Liver (tissue), 9 donors: Measurements from ENCODE around the gene UVSSA. TPM values are rescaled to one million over a fixed set of nuclear protein-coding genes. Genes with fewer than 3 reads are reported as not detected.

Experiments
- DNase-seq: peaks from one replicate; pipeline ENCODE4 v3.0.0-alpha.2; 2017; ENCODE audit warnings: low spot score
- H3K27ac ChIP-seq, 2 donors: one replicate each; pipeline ENCODE4 v1.7.0; 2013; ENCODE audit warnings: inconsistent platforms in 2 of 2, low read length in 2 of 2, control low read depth in 1 of 2, low read depth in 1 of 2, mild to moderate bottlenecking in 1 of 2
- H3K27me3 ChIP-seq, 4 donors: one replicate each; pipeline versions ENCODE4 v1.6.1 to v1.7.0; 2013; ENCODE audit warnings: low read length in 3 of 4, inconsistent platforms in 1 of 4, mild to moderate bottlenecking in 1 of 4, moderate library complexity in 1 of 4; ENCODE audit not compliant: control insufficient read depth in 4 of 4, insufficient read depth in 4 of 4
- H3K36me3 ChIP-seq, 4 donors: one replicate each; pipeline versions ENCODE4 v1.6.1 to v1.7.0; 2013; ENCODE audit warnings: low read length in 3 of 4, mild to moderate bottlenecking in 3 of 4, low read depth in 1 of 4, moderate library complexity in 1 of 4; ENCODE audit not compliant: control insufficient read depth in 4 of 4, insufficient read depth in 3 of 4
- H3K4me1 ChIP-seq, 4 donors: one replicate each; pipeline versions ENCODE4 v1.6.1 to v1.7.0; 2013; ENCODE audit warnings: low read length in 3 of 4, mild to moderate bottlenecking in 3 of 4, moderate library complexity in 1 of 4; ENCODE audit not compliant: control insufficient read depth in 4 of 4, insufficient read depth in 4 of 4
- H3K4me3 ChIP-seq, 3 donors: one replicate each; pipeline versions ENCODE4 v1.6.1 to v1.7.0; 2013; ENCODE audit warnings: low read length in 3 of 3, control low read depth in 1 of 3, low read depth in 1 of 3, mild to moderate bottlenecking in 1 of 3
- H3K9ac ChIP-seq, 2 donors: one replicate each; pipeline ENCODE4 v1.7.0; 2013; ENCODE audit warnings: low read length in 2 of 2, mild to moderate bottlenecking in 2 of 2, moderate library complexity in 2 of 2, control low read depth in 1 of 2, low read depth in 1 of 2
- H3K9me3 ChIP-seq, 4 donors: one replicate each; pipeline versions ENCODE4 v1.6.1 to v1.7.0; 2013; ENCODE audit warnings: low read length in 3 of 4; ENCODE audit not compliant: control insufficient read depth in 4 of 4
- EGR1 ChIP-seq, 2 donors: IDR thresholded peaks; 2 replicates each; pipeline ENCODE4 v1.6.1; 2016 to 2018; ENCODE audit warnings: antibody characterized with exemption in 2 of 2, low read depth in 2 of 2
- FOXA1 ChIP-seq: IDR thresholded peaks from 2 replicates; pipeline ENCODE4 v1.6.1; 2016; ENCODE audit warnings: antibody characterized with exemption
- FOXA2 ChIP-seq: IDR thresholded peaks from 2 replicates; pipeline ENCODE4 v1.6.1; 2016; ENCODE audit warnings: antibody characterized with exemption
- GABPA ChIP-seq, 2 donors: IDR thresholded peaks in 1 of 2; conservative IDR thresholded peaks in 1 of 2; 2 replicates each; pipeline ENCODE4 v1.6.1; 2016; ENCODE audit warnings: antibody characterized with exemption in 2 of 2, mild to moderate bottlenecking in 1 of 2, moderate library complexity in 1 of 2
- HNF4A ChIP-seq, 2 donors: conservative IDR thresholded peaks; 2 replicates each; pipeline ENCODE4 v1.6.1; 2016; ENCODE audit warnings: antibody characterized with exemption in 2 of 2, mild to moderate bottlenecking in 2 of 2
- HNF4G ChIP-seq: IDR thresholded peaks from 2 replicates; pipeline ENCODE4 v1.6.1; 2016; ENCODE audit warnings: antibody characterized with exemption
- JUND ChIP-seq, 2 donors: IDR thresholded peaks; 2 replicates each; pipeline ENCODE4 v1.6.1; 2016; ENCODE audit warnings: antibody characterized with exemption in 2 of 2
- NR2F2 ChIP-seq: IDR thresholded peaks from 2 replicates; pipeline ENCODE4 v1.6.1; 2016; ENCODE audit warnings: antibody characterized with exemption
- RAD21 ChIP-seq, 2 donors: IDR thresholded peaks; 2 replicates each; pipeline ENCODE4 v1.6.1; 2016; ENCODE audit warnings: antibody characterized with exemption in 2 of 2, mild to moderate bottlenecking in 2 of 2
- RXRA ChIP-seq, 2 donors: IDR thresholded peaks; 2 replicates each; pipeline ENCODE4 v1.6.1; 2017 to 2018; ENCODE audit warnings: antibody characterized with exemption in 2 of 2, mild to moderate bottlenecking in 1 of 2
- SP1 ChIP-seq: IDR thresholded peaks from 2 replicates; pipeline ENCODE4 v1.6.1; 2018; ENCODE audit warnings: antibody characterized with exemption, mild to moderate bottlenecking
- TAF1 ChIP-seq: conservative IDR thresholded peaks from 2 replicates; pipeline ENCODE4 v1.6.1; 2016; ENCODE audit warnings: antibody characterized with exemption, mild to moderate bottlenecking
- YY1 ChIP-seq: IDR thresholded peaks from 2 replicates; pipeline ENCODE4 v1.6.1; 2016; ENCODE audit warnings: antibody characterized with exemption, mild to moderate bottlenecking
- WGBS: extraction: QIAGEN DNeasy Blood & Tissue Kit; methylation state at CpG from one replicate; pipeline ENCODE4 v1.1.7; 2013; 5-methylcytosine and 5-hydroxymethylcytosine counted together
- polyA plus RNA-seq, 2 donors: library from polyadenylated mRNA; stranded (reverse) in 1 of 2; unstranded in 1 of 2; fragments of 200-250 nt in 1 of 2; fragments of >200 nt in 1 of 2; fragmentation: Nextera tagmentation in 1 of 2; extraction: Ambion mirVana in 1 of 2; gene quantifications; one replicate each; pipeline versions ENCODE4 v1.2.1 to v1.2.3, GENCODE V29; 2013 to 2015
- total RNA-seq, 2 donors: library from RNA; depleted of rRNA; stranded (reverse); fragments of >200 nt; gene quantifications; one replicate each; pipeline ENCODE4 v1.2.3, GENCODE V29; 2014
- TF ChIP-seq, protein P1 (sequence below): IDR thresholded peaks from 2 replicates; pipeline ENCODE4 v1.6.1; 2016; ENCODE audit warnings: antibody characterized with exemption
- TF ChIP-seq, protein P2 (sequence below): IDR thresholded peaks from 2 replicates; pipeline ENCODE4 v1.6.1; 2016; ENCODE audit warnings: antibody characterized with exemption
- TF ChIP-seq, protein P3 (sequence below): fragments of 150-350 bp; IDR thresholded peaks from 2 replicates; pipeline ENCODE4 v1.5.1; 2017; ENCODE audit warnings: improper control_type of control experiment, low read depth, low read length; ENCODE audit not compliant: missing input control
- TF ChIP-seq, protein P4 (sequence below): IDR thresholded peaks from 2 replicates; pipeline ENCODE4 v1.6.1; 2016; ENCODE audit warnings: antibody characterized with exemption
- TF ChIP-seq, protein P5 (sequence below): IDR thresholded peaks from 2 replicates; pipeline ENCODE4 v1.6.1; 2016; ENCODE audit warnings: antibody characterized with exemption, mild to moderate bottlenecking
- donor health status: healthy.
- donor health status: healthy.
- donor health status: healthy.
- donor health status: healthy.
- donor health status: healthy.

UVSSA gene
- total and polyA plus RNA-seq, 4 donors, result 2.2 to 18.3 (median 3.6) TPM

DNA sequence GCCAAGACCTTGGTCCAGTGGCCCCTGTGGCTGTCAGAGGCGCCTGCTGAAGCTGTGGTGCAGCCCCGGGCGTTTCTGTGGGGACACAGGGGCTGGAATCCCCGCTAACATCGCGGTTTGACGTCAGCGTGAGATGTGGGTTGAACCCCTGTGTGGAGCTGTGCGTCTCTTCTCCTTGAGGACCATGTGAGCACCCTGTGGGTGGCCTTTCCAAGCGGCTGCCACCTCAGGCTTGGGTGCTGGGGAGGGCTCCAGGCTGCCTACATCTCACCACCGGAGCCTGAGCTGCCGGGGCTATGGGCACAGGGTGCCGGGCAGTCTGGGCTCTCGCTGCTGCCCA, 27.7 kb downstream of the UVSSA start:
- H3K9me3 ChIP-seq, result no peaks in the 10 kb centered on the region
- H3K27me3 ChIP-seq, result no peaks in the 10 kb centered on the region
- H3K4me3 ChIP-seq, result no peak overlapping the region
- H3K4me1 ChIP-seq, result peaks cover 0 to 14% (median 7%) of the 10 kb centered on the region in 4 donors
- no peak overlapping the region for H3K27ac ChIP-seq
- TF ChIP-seq, protein P1, sequence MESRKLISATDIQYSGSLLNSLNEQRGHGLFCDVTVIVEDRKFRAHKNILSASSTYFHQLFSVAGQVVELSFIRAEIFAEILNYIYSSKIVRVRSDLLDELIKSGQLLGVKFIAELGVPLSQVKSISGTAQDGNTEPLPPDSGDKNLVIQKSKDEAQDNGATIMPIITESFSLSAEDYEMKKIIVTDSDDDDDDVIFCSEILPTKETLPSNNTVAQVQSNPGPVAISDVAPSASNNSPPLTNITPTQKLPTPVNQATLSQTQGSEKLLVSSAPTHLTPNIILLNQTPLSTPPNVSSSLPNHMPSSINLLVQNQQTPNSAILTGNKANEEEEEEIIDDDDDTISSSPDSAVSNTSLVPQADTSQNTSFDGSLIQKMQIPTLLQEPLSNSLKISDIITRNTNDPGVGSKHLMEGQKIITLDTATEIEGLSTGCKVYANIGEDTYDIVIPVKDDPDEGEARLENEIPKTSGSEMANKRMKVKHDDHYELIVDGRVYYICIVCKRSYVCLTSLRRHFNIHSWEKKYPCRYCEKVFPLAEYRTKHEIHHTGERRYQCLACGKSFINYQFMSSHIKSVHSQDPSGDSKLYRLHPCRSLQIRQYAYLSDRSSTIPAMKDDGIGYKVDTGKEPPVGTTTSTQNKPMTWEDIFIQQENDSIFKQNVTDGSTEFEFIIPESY, result no peak
- TF ChIP-seq, protein P2, sequence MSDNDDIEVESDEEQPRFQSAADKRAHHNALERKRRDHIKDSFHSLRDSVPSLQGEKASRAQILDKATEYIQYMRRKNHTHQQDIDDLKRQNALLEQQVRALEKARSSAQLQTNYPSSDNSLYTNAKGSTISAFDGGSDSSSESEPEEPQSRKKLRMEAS, result no peak
- TF ChIP-seq JUND (IDR thresholded peaks at IDR 0.05) (no peak), YY1 (no peak), HNF4A (conservative IDR thresholded peaks at IDR 0.05) (no peak)
- DNase-seq, result no peak
- WGBS, result 98% methylated on average over 14 of the region's 14 CpGs
- H3K9ac ChIP-seq, result no peak overlapping the region
- H3K36me3 ChIP-seq, result peaks cover 0 to 10% (median 6%) of the 10 kb centered on the region in 4 donors

DNA sequence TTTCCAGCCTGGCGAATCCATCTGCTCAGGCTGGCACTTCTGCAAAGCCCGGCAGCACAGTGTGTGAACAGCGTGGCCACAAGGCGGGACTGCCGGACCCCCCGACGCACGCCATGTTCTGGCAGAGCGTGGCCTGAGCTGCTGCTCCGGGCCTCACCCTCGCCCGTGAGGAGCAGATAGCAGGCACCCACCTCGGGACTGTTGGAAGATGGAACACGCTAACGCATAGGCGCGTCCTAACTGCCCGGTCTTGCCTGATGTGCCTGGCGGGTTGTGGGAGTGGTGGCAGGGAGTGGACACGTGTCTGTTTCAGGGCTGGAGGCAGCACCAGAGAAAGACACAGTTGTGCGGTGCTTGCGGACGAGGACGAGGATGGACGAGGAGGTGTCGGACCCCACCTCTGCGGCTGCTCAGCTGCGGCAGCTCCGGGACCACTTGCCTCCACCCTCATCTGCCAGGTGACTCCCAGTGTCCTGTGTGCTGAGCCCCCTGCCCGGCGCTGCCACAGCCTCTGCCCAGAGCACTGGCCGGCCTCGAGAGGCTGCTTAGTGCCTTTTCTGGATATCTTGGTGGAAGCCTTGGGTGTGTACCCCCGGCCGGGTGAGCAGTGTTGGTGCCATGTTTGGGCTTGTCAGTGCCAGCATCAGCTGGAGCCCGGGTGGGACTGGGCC, 28.2 kb downstream of the UVSSA start:
- Histone ChIP-seq H3K4me3 (no peak overlapping the region), H3K27ac (no peak overlapping the region), H3K9me3 (no peaks in the 10 kb centered on the region), H3K4me1 (peaks cover 0 to 9% (median 6%) of the 10 kb centered on the region in 4 donors), H3K36me3 (peaks cover 0 to 10% (median 6%) of the 10 kb centered on the region in 4 donors), H3K27me3 (no peaks in the 10 kb centered on the region), H3K9ac (no peak overlapping the region)
- no peak for TF ChIP-seq TAF1
- no peak for TF ChIP-seq YY1
- TF ChIP-seq, protein P1, result no peak
- no peak for TF ChIP-seq SP1
- no peak for TF ChIP-seq HNF4G
- no peak for TF ChIP-seq NR2F2
- TF ChIP-seq FOXA1, result no peak
- TF ChIP-seq RAD21 (IDR thresholded peaks at IDR 0.05), result no peak
- no peak for TF ChIP-seq RXRA (IDR thresholded peaks at IDR 0.05)
- no peak for TF ChIP-seq GABPA (IDR thresholded peaks at IDR 0.05 in 1 of 2, conservative IDR thresholded peaks at IDR 0.05 in 1 of 2)
- no peak for TF ChIP-seq FOXA2
- TF ChIP-seq, protein P3, sequence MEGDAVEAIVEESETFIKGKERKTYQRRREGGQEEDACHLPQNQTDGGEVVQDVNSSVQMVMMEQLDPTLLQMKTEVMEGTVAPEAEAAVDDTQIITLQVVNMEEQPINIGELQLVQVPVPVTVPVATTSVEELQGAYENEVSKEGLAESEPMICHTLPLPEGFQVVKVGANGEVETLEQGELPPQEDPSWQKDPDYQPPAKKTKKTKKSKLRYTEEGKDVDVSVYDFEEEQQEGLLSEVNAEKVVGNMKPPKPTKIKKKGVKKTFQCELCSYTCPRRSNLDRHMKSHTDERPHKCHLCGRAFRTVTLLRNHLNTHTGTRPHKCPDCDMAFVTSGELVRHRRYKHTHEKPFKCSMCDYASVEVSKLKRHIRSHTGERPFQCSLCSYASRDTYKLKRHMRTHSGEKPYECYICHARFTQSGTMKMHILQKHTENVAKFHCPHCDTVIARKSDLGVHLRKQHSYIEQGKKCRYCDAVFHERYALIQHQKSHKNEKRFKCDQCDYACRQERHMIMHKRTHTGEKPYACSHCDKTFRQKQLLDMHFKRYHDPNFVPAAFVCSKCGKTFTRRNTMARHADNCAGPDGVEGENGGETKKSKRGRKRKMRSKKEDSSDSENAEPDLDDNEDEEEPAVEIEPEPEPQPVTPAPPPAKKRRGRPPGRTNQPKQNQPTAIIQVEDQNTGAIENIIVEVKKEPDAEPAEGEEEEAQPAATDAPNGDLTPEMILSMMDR, result no peak
- TF ChIP-seq, protein P2, result no peak
- no peak for TF ChIP-seq JUND (IDR thresholded peaks at IDR 0.05)
- no peak for TF ChIP-seq EGR1 (IDR thresholded peaks at IDR 0.05; ENCODE audit: low read depth in 2 of 2)
- TF ChIP-seq HNF4A (conservative IDR thresholded peaks at IDR 0.05), result no peak
- TF ChIP-seq, protein P4, sequence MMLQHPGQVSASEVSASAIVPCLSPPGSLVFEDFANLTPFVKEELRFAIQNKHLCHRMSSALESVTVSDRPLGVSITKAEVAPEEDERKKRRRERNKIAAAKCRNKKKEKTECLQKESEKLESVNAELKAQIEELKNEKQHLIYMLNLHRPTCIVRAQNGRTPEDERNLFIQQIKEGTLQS, result no peak
- TF ChIP-seq, protein P5, sequence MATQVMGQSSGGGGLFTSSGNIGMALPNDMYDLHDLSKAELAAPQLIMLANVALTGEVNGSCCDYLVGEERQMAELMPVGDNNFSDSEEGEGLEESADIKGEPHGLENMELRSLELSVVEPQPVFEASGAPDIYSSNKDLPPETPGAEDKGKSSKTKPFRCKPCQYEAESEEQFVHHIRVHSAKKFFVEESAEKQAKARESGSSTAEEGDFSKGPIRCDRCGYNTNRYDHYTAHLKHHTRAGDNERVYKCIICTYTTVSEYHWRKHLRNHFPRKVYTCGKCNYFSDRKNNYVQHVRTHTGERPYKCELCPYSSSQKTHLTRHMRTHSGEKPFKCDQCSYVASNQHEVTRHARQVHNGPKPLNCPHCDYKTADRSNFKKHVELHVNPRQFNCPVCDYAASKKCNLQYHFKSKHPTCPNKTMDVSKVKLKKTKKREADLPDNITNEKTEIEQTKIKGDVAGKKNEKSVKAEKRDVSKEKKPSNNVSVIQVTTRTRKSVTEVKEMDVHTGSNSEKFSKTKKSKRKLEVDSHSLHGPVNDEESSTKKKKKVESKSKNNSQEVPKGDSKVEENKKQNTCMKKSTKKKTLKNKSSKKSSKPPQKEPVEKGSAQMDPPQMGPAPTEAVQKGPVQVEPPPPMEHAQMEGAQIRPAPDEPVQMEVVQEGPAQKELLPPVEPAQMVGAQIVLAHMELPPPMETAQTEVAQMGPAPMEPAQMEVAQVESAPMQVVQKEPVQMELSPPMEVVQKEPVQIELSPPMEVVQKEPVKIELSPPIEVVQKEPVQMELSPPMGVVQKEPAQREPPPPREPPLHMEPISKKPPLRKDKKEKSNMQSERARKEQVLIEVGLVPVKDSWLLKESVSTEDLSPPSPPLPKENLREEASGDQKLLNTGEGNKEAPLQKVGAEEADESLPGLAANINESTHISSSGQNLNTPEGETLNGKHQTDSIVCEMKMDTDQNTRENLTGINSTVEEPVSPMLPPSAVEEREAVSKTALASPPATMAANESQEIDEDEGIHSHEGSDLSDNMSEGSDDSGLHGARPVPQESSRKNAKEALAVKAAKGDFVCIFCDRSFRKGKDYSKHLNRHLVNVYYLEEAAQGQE, result no peak
- WGBS, result 98% methylated on average over 36 of the region's 36 CpGs
- no peak for DNase-seq
